Measurements from ENCODE around the gene BANP.

GRCh38 chr16:88039591-88039990 is 88.4 kb downstream of the BANP start:
- TF ChIP-seq CTCF (conservative IDR thresholded peaks at IDR 0.05; ENCODE audit: low read length), result no peak
- TF ChIP-seq EZH2phosphoT487 (IDR thresholded peaks at IDR 0.05; ENCODE audit: borderline replicate concordance, low read depth, low read length), result no peak
